ENCODE measurements around the gene ETNK2. TPM values are rescaled to one million over a fixed set of nuclear protein-coding genes. Genes with fewer than 3 reads are reported as not detected.

Gene ETNK2
- total and polyA plus RNA-seq, 2 experiments from 2014 or later, result 4.2 to 5.0 TPM

GRCh38 chr1:204116539-204116938 is 35.3 kb downstream of the ETNK2 start:
- no peak for TF ChIP-seq EZH2 (IDR thresholded peaks at IDR 0.05; ENCODE audit: insufficient read depth, poor library complexity, severe bottlenecking)
- no peak for TF ChIP-seq EZH2phosphoT487 (IDR thresholded peaks at IDR 0.05; ENCODE audit: insufficient read depth, low read depth)
- H4K20me1 ChIP-seq (ENCODE audit: insufficient read depth), result no peaks in the 10 kb centered on the region
- no peaks in the 10 kb centered on the region for H3K79me2 ChIP-seq (ENCODE audit: insufficient read depth)
- no peak overlapping the region for H3K9ac ChIP-seq
- no peak overlapping the region for H3K4me2 ChIP-seq (ENCODE audit: unreplicated experiment)
- no peak overlapping the region for H3K4me3 ChIP-seq
- H3F3A ChIP-seq (ENCODE audit: insufficient read depth), result 0 out of 2 replicates have a peak, but pooled peaks cover 3% of the 10 kb centered on the region
- peaks cover 11% of the 10 kb centered on the region for H3K4me1 ChIP-seq (ENCODE audit: insufficient read depth)
- in situ Hi-C loops (cut with MboI), result no loop called here
- DNase-seq, result no peak
- no peaks in the 10 kb centered on the region for H3K36me3 ChIP-seq (ENCODE audit: low read depth)
- WGBS, 2 experiments (ENCODE audit: low coverage in 1 of 2, low lambda C conversion rate in 2 of 2, missing lambda C conversion rate in 2 of 2), result 82 to 92% methylated on average over 4 of the region's 4 CpGs
- H3K27me3 ChIP-seq (replicated peaks; ENCODE audit: insufficient read depth), result no peaks in the 10 kb centered on the region
- no peaks in the 10 kb centered on the region for H3K9me3 ChIP-seq (ENCODE audit: low read depth)
- H3K9me2 ChIP-seq (ENCODE audit: insufficient read depth), result no peaks in the 10 kb centered on the region
- H2AFZ ChIP-seq, result no peak overlapping the region
- no peak overlapping the region for H3K27ac ChIP-seq

- H2AFZ ChIP-seq, result no peak overlapping the region
- WGBS, 2 experiments (ENCODE audit: low coverage in 1 of 2, low lambda C conversion rate in 2 of 2, missing lambda C conversion rate in 2 of 2), result 96 to 99% methylated on average over 4 of the region's 4 CpGs
- in situ Hi-C loops (cut with MboI), result no loop called here
- H3K9me2 ChIP-seq (ENCODE audit: insufficient read depth), result no peaks in the 10 kb centered on the region
- H3K36me3 ChIP-seq (ENCODE audit: low read depth), result no peaks in the 10 kb centered on the region
- H3K79me2 ChIP-seq (ENCODE audit: insufficient read depth), result 0 out of 2 replicates have a peak, but pooled peaks cover 7% of the 10 kb centered on the region
- 0 out of 2 replicates have a peak, but pooled peaks cover 3% of the 10 kb centered on the region for H3F3A ChIP-seq (ENCODE audit: insufficient read depth)
- no peak overlapping the region for H3K27ac ChIP-seq
- H3K27me3 ChIP-seq (replicated peaks; ENCODE audit: insufficient read depth), result no peaks in the 10 kb centered on the region
- H3K4me3 ChIP-seq, result no peak overlapping the region
- no peaks in the 10 kb centered on the region for H3K9me3 ChIP-seq (ENCODE audit: low read depth)
- H4K20me1 ChIP-seq (ENCODE audit: insufficient read depth), result no peaks in the 10 kb centered on the region
- H3K9ac ChIP-seq, result no peak overlapping the region
- no peak overlapping the region for H3K4me2 ChIP-seq (ENCODE audit: unreplicated experiment)
- DNase-seq, result no peak
- H3K4me1 ChIP-seq (ENCODE audit: insufficient read depth), result peaks cover 11% of the 10 kb centered on the region
- TF ChIP-seq EZH2 (IDR thresholded peaks at IDR 0.05; ENCODE audit: insufficient read depth, poor library complexity, severe bottlenecking), result no peak
- no peak for TF ChIP-seq EZH2phosphoT487 (IDR thresholded peaks at IDR 0.05; ENCODE audit: insufficient read depth, low read depth)
Observed at GRCh38 chr1:204115116-204115515, 36.7 kb downstream of the ETNK2 start.

GRCh38 chr1:204114606-204115005 is 37.2 kb downstream of the ETNK2 start:
- in situ Hi-C loops (cut with MboI), result no loop called here
- Histone ChIP-seq H3K9me3 (ENCODE audit: low read depth) (no peaks in the 10 kb centered on the region), H3K27me3 (replicated peaks; ENCODE audit: insufficient read depth) (no peaks in the 10 kb centered on the region), H3K4me1 (ENCODE audit: insufficient read depth) (peaks cover 11% of the 10 kb centered on the region), H3K27ac (no peak overlapping the region), H3K9ac (no peak overlapping the region), H4K20me1 (ENCODE audit: insufficient read depth) (no peaks in the 10 kb centered on the region), H2AFZ (no peak overlapping the region), H3K4me3 (no peak overlapping the region), H3K36me3 (ENCODE audit: low read depth) (no peaks in the 10 kb centered on the region), H3F3A (ENCODE audit: insufficient read depth) (0 out of 2 replicates have a peak, but pooled peaks cover 3% of the 10 kb centered on the region), H3K4me2 (ENCODE audit: unreplicated experiment) (no peak overlapping the region), H3K9me2 (ENCODE audit: insufficient read depth) (no peaks in the 10 kb centered on the region), H3K79me2 (ENCODE audit: insufficient read depth) (0 out of 2 replicates have a peak, but pooled peaks cover 7% of the 10 kb centered on the region)
- DNase-seq, result no peak
- TF ChIP-seq EZH2 (IDR thresholded peaks at IDR 0.05; ENCODE audit: insufficient read depth, poor library complexity, severe bottlenecking) (no peak), EZH2phosphoT487 (IDR thresholded peaks at IDR 0.05; ENCODE audit: insufficient read depth, low read depth) (no peak)
- 67 to 82% methylated on average over 4 of the region's 4 CpGs for WGBS, 2 experiments (ENCODE audit: low coverage in 1 of 2, low lambda C conversion rate in 2 of 2, missing lambda C conversion rate in 2 of 2)

- 0 out of 2 replicates have a peak, but pooled peaks cover 7% of the 10 kb centered on the region for H3K79me2 ChIP-seq (ENCODE audit: insufficient read depth)
- no peaks in the 10 kb centered on the region for H3K27me3 ChIP-seq (replicated peaks; ENCODE audit: insufficient read depth)
- H3K9ac ChIP-seq, result no peak overlapping the region
- TF ChIP-seq EZH2 (IDR thresholded peaks at IDR 0.05; ENCODE audit: insufficient read depth, poor library complexity, severe bottlenecking), result no peak
- peaks cover 11% of the 10 kb centered on the region for H3K4me1 ChIP-seq (ENCODE audit: insufficient read depth)
- peak; percentile 52 for DNase-seq
- no peak overlapping the region for H3K4me2 ChIP-seq (ENCODE audit: unreplicated experiment)
- H2AFZ ChIP-seq, result no peak overlapping the region
- H3F3A ChIP-seq (ENCODE audit: insufficient read depth), result 0 out of 2 replicates have a peak, but pooled peaks cover 3% of the 10 kb centered on the region
- in situ Hi-C loops (cut with MboI), result no loop called here
- 90 to 97% methylated on average over 1 of the region's 1 CpG for WGBS, 2 experiments (ENCODE audit: low coverage in 1 of 2, low lambda C conversion rate in 2 of 2, missing lambda C conversion rate in 2 of 2)
- H3K4me3 ChIP-seq, result no peak overlapping the region
- no peaks in the 10 kb centered on the region for H4K20me1 ChIP-seq (ENCODE audit: insufficient read depth)
- H3K27ac ChIP-seq, result no peak overlapping the region
- H3K9me2 ChIP-seq (ENCODE audit: insufficient read depth), result no peaks in the 10 kb centered on the region
- H3K36me3 ChIP-seq (ENCODE audit: low read depth), result no peaks in the 10 kb centered on the region
- H3K9me3 ChIP-seq (ENCODE audit: low read depth), result no peaks in the 10 kb centered on the region
Observed at GRCh38 chr1:204113896-204114295, 37.9 kb downstream of the ETNK2 start.
